Measurements from ENCODE around the gene GPR137B. TPM values are rescaled to one million over a fixed set of nuclear protein-coding genes. Genes with fewer than 3 reads are reported as not detected.

GPR137B gene
- total RNA-seq, 2 donors from 2014 or later: 22.7 to 39.7 TPM

GRCh38 chr1:236120721-236121153 is 21.6 kb upstream of the GPR137B start:
- Histone ChIP-seq H3K36me3 (no peaks in the 10 kb centered on the region), H3K27me3 (no peaks in the 10 kb centered on the region), H3K4me3 (no peak overlapping the region), H3K27ac (no peak overlapping the region), H3K4me1 (no peaks in the 10 kb centered on the region), H3K9me3 (no peaks in the 10 kb centered on the region)
- TF ChIP-seq, protein P1, sequence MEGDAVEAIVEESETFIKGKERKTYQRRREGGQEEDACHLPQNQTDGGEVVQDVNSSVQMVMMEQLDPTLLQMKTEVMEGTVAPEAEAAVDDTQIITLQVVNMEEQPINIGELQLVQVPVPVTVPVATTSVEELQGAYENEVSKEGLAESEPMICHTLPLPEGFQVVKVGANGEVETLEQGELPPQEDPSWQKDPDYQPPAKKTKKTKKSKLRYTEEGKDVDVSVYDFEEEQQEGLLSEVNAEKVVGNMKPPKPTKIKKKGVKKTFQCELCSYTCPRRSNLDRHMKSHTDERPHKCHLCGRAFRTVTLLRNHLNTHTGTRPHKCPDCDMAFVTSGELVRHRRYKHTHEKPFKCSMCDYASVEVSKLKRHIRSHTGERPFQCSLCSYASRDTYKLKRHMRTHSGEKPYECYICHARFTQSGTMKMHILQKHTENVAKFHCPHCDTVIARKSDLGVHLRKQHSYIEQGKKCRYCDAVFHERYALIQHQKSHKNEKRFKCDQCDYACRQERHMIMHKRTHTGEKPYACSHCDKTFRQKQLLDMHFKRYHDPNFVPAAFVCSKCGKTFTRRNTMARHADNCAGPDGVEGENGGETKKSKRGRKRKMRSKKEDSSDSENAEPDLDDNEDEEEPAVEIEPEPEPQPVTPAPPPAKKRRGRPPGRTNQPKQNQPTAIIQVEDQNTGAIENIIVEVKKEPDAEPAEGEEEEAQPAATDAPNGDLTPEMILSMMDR (IDR thresholded peaks at IDR 0.05): no peak
- no peak for DNase-seq (ENCODE audit: low spot score)

DNA sequence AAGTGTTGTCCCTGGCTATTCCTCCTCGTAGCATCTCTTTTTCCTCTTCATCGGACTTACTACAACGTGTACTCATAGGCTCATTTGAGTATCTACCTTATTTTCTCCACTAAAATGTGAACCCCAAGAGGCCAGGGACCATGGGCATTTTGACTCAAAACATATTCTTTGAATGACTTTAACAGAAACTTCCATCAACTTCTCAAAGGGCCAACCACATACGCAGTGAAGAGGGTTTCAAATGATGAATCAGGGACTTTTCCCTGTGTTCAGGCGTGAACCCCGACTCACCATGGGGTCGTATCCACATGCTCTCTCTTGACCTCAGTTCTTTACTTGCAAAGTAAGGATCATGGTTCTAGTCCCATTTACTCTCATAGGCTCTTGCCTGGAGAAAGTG is 20.2 kb upstream of the GPR137B start:
- Histone ChIP-seq H3K36me3 (no peaks in the 10 kb centered on the region), H3K27ac (no peak overlapping the region), H3K4me3 (no peak overlapping the region), H3K27me3 (no peaks in the 10 kb centered on the region), H3K4me1 (no peaks in the 10 kb centered on the region), H3K9me3 (no peaks in the 10 kb centered on the region)
- TF ChIP-seq, protein P1 (IDR thresholded peaks at IDR 0.05): no peak
- no peak for DNase-seq (ENCODE audit: low spot score)

GRCh38 chr1:236123563-236123962 is 18.8 kb upstream of the GPR137B start:
- TF ChIP-seq, protein P1 (IDR thresholded peaks at IDR 0.05): no peak

DNA sequence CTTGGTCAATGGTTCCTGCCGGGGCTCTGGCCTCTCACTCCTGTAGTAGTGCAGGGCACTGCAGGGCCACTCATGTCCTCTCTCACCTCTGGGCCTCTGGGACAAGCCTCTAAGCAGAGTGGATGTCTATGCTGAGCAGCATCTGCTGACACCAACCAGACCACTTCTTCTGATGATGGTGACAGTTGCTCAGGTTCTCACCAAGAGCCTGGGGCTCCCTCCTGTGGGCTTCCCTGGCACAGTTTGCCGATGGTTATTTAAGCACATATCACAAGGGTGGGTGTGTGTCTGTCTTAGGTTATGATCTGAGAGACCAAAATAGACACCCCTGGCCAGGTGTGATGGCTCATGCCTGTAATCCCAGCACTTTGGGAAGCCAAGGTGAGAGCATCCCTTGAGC is 17.4 kb upstream of the GPR137B start:
- Histone ChIP-seq H3K36me3 (no peaks in the 10 kb centered on the region), H3K27me3 (no peaks in the 10 kb centered on the region), H3K9me3 (no peaks in the 10 kb centered on the region), H3K27ac (no peak overlapping the region), H3K4me3 (no peak overlapping the region), H3K4me1 (no peaks in the 10 kb centered on the region)
- TF ChIP-seq, protein P1 (IDR thresholded peaks at IDR 0.05): no peak
- DNase-seq (ENCODE audit: low spot score): no peak

More at GRCh38 chr1:236123563-236123962, 18.8 kb upstream of the GPR137B start:
- Histone ChIP-seq H3K4me1 (no peaks in the 10 kb centered on the region), H3K9me3 (no peaks in the 10 kb centered on the region), H3K36me3 (no peaks in the 10 kb centered on the region), H3K27me3 (no peaks in the 10 kb centered on the region), H3K27ac (no peak overlapping the region), H3K4me3 (no peak overlapping the region)
- DNase-seq (ENCODE audit: low spot score): no peak

DNA sequence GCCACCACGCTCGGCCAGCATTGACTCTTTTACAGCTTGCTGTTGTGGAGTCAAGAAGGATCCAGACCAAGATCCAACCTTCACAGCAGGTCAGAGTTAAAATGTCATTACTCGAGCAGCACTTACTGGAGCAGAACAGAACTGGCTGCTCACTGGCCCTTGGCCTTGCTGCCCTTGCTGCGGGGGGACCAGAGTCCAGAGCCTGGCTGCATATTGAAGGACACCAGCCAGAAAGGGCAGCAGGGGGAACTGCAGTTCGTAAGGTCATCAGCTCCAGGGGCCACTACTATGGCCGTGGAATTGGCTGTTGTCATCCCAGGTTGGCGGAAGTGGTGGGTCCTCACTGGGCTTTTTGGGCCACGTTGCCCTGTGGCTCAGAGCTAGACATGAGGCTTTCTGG is 15.3 kb upstream of the GPR137B start:
- H3K4me3 ChIP-seq: no peak overlapping the region
- TF ChIP-seq, protein P1 (IDR thresholded peaks at IDR 0.05): no peak
- no peaks in the 10 kb centered on the region for H3K9me3 ChIP-seq
- no peak for DNase-seq (ENCODE audit: low spot score)
- H3K36me3 ChIP-seq: no peaks in the 10 kb centered on the region
- no peaks in the 10 kb centered on the region for H3K4me1 ChIP-seq
- H3K27me3 ChIP-seq: no peaks in the 10 kb centered on the region
- H3K27ac ChIP-seq: no peak overlapping the region

DNA sequence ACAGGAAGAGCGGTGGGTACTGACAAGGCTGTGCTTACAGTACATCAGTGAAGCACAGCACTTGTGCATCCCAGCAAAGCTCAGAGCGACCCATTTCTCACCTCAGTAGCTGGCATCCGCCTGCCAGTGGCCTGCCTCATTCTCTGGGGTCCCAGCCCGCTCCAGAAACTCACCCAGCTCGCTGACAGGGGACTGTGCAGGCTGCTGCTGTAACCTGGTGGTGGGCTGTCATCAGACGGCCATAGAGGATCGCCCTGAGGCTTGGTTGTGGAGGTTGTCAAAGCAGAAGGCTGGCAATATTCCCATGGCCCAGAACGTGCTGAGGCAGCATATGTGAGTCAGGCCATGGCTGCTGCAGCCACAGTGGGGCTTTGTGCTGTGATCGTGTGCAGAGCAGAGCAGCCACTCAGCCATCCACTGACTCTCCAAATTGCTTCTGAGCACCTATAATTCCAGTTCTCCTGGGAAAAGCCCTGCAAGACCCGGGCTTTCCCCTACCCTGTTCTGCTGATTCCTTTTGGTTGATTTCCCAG is 13.6 kb upstream of the GPR137B start:
- no peak overlapping the region for H3K27ac ChIP-seq
- no peak for DNase-seq (ENCODE audit: low spot score)
- TF ChIP-seq, protein P1 (IDR thresholded peaks at IDR 0.05): no peak
- H3K9me3 ChIP-seq: no peaks in the 10 kb centered on the region
- no peaks in the 10 kb centered on the region for H3K4me1 ChIP-seq
- H3K36me3 ChIP-seq: no peaks in the 10 kb centered on the region
- H3K4me3 ChIP-seq: no peak overlapping the region
- H3K27me3 ChIP-seq: no peaks in the 10 kb centered on the region

Data from right atrium auricular region (tissue), 2 donors.